Measurements from ENCODE around the gene HRC. TPM values are rescaled to one million over a fixed set of nuclear protein-coding genes. Genes with fewer than 3 reads are reported as not detected.

Gene HRC
- total RNA-seq, 2 donors from 2014 or later: 0.57 to 3.9 TPM

GRCh38 chr19:49196527-49197240 lies 41.5 kb upstream of the HRC start:
- Histone ChIP-seq H3K36me3 (ENCODE audit: control insufficient read depth, insufficient read depth, low read length) (peaks cover 13% of the 10 kb centered on the region), H3K9ac (ENCODE audit: extremely low read depth, low read length, poor library complexity, severe bottlenecking) (no peak overlapping the region), H3K27me3 (ENCODE audit: control insufficient read depth, insufficient read depth, low read length, poor library complexity, severe bottlenecking) (no peaks in the 10 kb centered on the region), H3K27ac (ENCODE audit: low read depth, low read length) (no peak overlapping the region), H3K9me3 (ENCODE audit: control insufficient read depth, low read length) (no peaks in the 10 kb centered on the region), H3K4me1 (ENCODE audit: control insufficient read depth, insufficient read depth, low read length) (no peaks in the 10 kb centered on the region), H3K4me3 (ENCODE audit: low read length) (no peak overlapping the region)
- 95% methylated on average over 30 to 40 of the region's 40 CpGs for WGBS, 2 experiments (ENCODE audit: insufficient coverage in 1 of 2, insufficient read length in 1 of 2)
- Mint-ChIP-seq H3K4me1 (no peaks in the 10 kb centered on the region), H3K4me3 (no peak overlapping the region), H3K9me3 (no peaks in the 10 kb centered on the region), H3K27me3 (ENCODE audit: insufficient read depth) (peaks cover 10% of the 10 kb centered on the region), H3K27ac (no peak overlapping the region), H3K36me3 (ENCODE audit: low read depth) (peaks cover 24% of the 10 kb centered on the region)
- DNase-seq: no peak
- no peak for TF ChIP-seq CTCF (conservative IDR thresholded peaks at IDR 0.05)

- H3K4me1 ChIP-seq (ENCODE audit: control insufficient read depth, insufficient read depth, low read length): no peaks in the 10 kb centered on the region
- no peaks in the 10 kb centered on the region for H3K4me1 Mint-ChIP-seq
- peaks cover 8% of the 10 kb centered on the region for H3K9me3 ChIP-seq (ENCODE audit: control insufficient read depth, low read length)
- H3K27me3 ChIP-seq (ENCODE audit: control insufficient read depth, insufficient read depth, low read length, poor library complexity, severe bottlenecking): no peaks in the 10 kb centered on the region
- H3K4me3 Mint-ChIP-seq: no peak overlapping the region
- peaks cover 10% of the 10 kb centered on the region for H3K27me3 Mint-ChIP-seq (ENCODE audit: insufficient read depth)
- H3K27ac ChIP-seq (ENCODE audit: low read depth, low read length): no peak overlapping the region
- no peaks in the 10 kb centered on the region for H3K9me3 Mint-ChIP-seq
- peaks cover 31% of the 10 kb centered on the region for H3K36me3 Mint-ChIP-seq (ENCODE audit: low read depth)
- 90 to 98% methylated on average over 4 of the region's 4 CpGs for WGBS, 2 experiments (ENCODE audit: insufficient coverage in 1 of 2, insufficient read length in 1 of 2)
- no peak for TF ChIP-seq CTCF (conservative IDR thresholded peaks at IDR 0.05)
- H3K36me3 ChIP-seq (ENCODE audit: control insufficient read depth, insufficient read depth, low read length): peaks cover 21% of the 10 kb centered on the region
- H3K4me3 ChIP-seq (ENCODE audit: low read length): no peak overlapping the region
- H3K9ac ChIP-seq (ENCODE audit: extremely low read depth, low read length, poor library complexity, severe bottlenecking): no peak overlapping the region
- H3K27ac Mint-ChIP-seq: no peak overlapping the region
- no peak for DNase-seq
Measured at GRCh38 chr19:49194408-49194807, 39.2 kb upstream of the HRC start.

GRCh38 chr19:49193822-49194394 lies 38.7 kb upstream of the HRC start:
- Mint-ChIP-seq H3K27me3 (ENCODE audit: insufficient read depth) (peaks cover 10% of the 10 kb centered on the region), H3K9me3 (no peaks in the 10 kb centered on the region), H3K27ac (no peak overlapping the region), H3K4me1 (no peaks in the 10 kb centered on the region), H3K4me3 (no peak overlapping the region), H3K36me3 (ENCODE audit: low read depth) (peaks cover 36% of the 10 kb centered on the region)
- Histone ChIP-seq H3K27me3 (ENCODE audit: control insufficient read depth, insufficient read depth, low read length, poor library complexity, severe bottlenecking) (no peaks in the 10 kb centered on the region), H3K4me1 (ENCODE audit: control insufficient read depth, insufficient read depth, low read length) (no peaks in the 10 kb centered on the region), H3K36me3 (ENCODE audit: control insufficient read depth, insufficient read depth, low read length) (peaks cover 26% of the 10 kb centered on the region), H3K9me3 (ENCODE audit: control insufficient read depth, low read length) (peaks cover 8% of the 10 kb centered on the region), H3K4me3 (ENCODE audit: low read length) (no peak overlapping the region), H3K9ac (ENCODE audit: extremely low read depth, low read length, poor library complexity, severe bottlenecking) (no peak overlapping the region), H3K27ac (ENCODE audit: low read depth, low read length) (no peak overlapping the region)
- 92 to 94% methylated on average over 5 to 6 of the region's 6 CpGs for WGBS, 2 experiments (ENCODE audit: insufficient coverage in 1 of 2, insufficient read length in 1 of 2)
- no peak for DNase-seq
- TF ChIP-seq CTCF (conservative IDR thresholded peaks at IDR 0.05): no peak
